HepG2 (cell line): ENCODE results near the gene RNASE8. TPM values are rescaled to one million over a fixed set of nuclear protein-coding genes. Genes with fewer than 3 reads are reported as not detected.

Experiments used
- ARNT ChIP-seq: fragments of 450-650 bp; IDR thresholded peaks from 2 replicates; pipeline ENCODE4 v1.6.1; 2017
- ETV6 ChIP-seq: sonication (generic); formaldehyde crosslinking; conservative IDR thresholded peaks from 2 replicates; pipeline ENCODE4 v1.4.0; 2020; ENCODE audit warnings: missing genetic modification reagents
- EZH2 ChIP-seq: conservative IDR thresholded peaks from 2 replicates; pipeline ENCODE4 v1.6.1; 2012; ENCODE audit warnings: mild to moderate bottlenecking, low read depth, low read length, moderate library complexity
- FOXP1 ChIP-seq, 2 experiments: fragments of 450-650 bp in 1 of 2; IDR thresholded peaks; 2 replicates each; pipeline ENCODE4 v1.6.1; 2017 to 2018; ENCODE audit warnings: antibody characterized with exemption in 1 of 2
- NFATC3 ChIP-seq: sonication (generic); formaldehyde crosslinking; IDR thresholded peaks from 2 replicates; pipeline ENCODE4 v1.5.1; 2020; ENCODE audit warnings: mild to moderate bottlenecking, missing genetic modification reagents
- NFIC ChIP-seq: IDR thresholded peaks from 2 replicates; pipeline ENCODE4 v1.6.1; 2012; ENCODE audit warnings: mild to moderate bottlenecking, low read length, inconsistent platforms
- PAX8 ChIP-seq: sonication (generic); formaldehyde crosslinking; IDR thresholded peaks from 2 replicates; pipeline ENCODE4 v1.8.0; 2022; ENCODE audit warnings: mild to moderate bottlenecking, missing genetic modification reagents, borderline replicate concordance
- PHF21A ChIP-seq: sonication (generic); formaldehyde crosslinking; IDR thresholded peaks from 2 replicates; pipeline ENCODE4 v1.5.0; 2020; ENCODE audit warnings: mild to moderate bottlenecking, missing genetic modification reagents
- POLR2AphosphoS2 ChIP-seq: IDR thresholded peaks from 2 replicates; pipeline ENCODE4 v1.6.1; 2011; ENCODE audit warnings: low read depth, low read length, improper control_type of control experiment
- SMAD1 ChIP-seq: sonication (generic); formaldehyde crosslinking; IDR thresholded peaks from 2 replicates; pipeline ENCODE4 v1.4.0; 2020; ENCODE audit warnings: missing genetic modification reagents, low read depth, mild to moderate bottlenecking, borderline replicate concordance
- SRY ChIP-seq: sonication (generic); formaldehyde crosslinking; IDR thresholded peaks from 2 replicates; pipeline ENCODE4 v1.8.0; 2022; ENCODE audit warnings: mild to moderate bottlenecking, missing genetic modification reagents
- TAF1 ChIP-seq: sonication (generic); formaldehyde crosslinking; IDR thresholded peaks from 2 replicates; pipeline ENCODE4 v1.4.0; 2020; ENCODE audit warnings: missing genetic modification reagents
- ZFP36 ChIP-seq: fragments of 150-350 bp; IDR thresholded peaks from 2 replicates; pipeline ENCODE4 v1.6.1; 2018; ENCODE audit warnings: borderline replicate concordance, low read length, low read depth; ENCODE audit not compliant: partially characterized antibody
- ZNF138 ChIP-seq: sonication (generic); formaldehyde crosslinking; IDR thresholded peaks from 2 replicates; pipeline ENCODE4 v1.5.0; 2020; ENCODE audit warnings: mild to moderate bottlenecking, low read depth, missing genetic modification reagents
- ZNF441 ChIP-seq: sonication (generic); formaldehyde crosslinking; IDR thresholded peaks from 2 replicates; pipeline ENCODE4 v1.7.0; 2021; ENCODE audit warnings: missing genetic modification reagents, borderline replicate concordance
- ZNF460 ChIP-seq: sonication (generic); formaldehyde crosslinking; IDR thresholded peaks from 2 replicates; pipeline ENCODE4 v1.5.1; 2020; ENCODE audit warnings: missing genetic modification reagents, mild to moderate bottlenecking, borderline replicate concordance
- polyA plus RNA-seq, 8 experiments: library from polyadenylated mRNA; depleted of rRNA in 3 of 8; stranded (reverse) in 7 of 8; unstranded in 1 of 8; fragments of >200 nt; fragmentation: Illumina TruSeq in 4 of 8; extraction: Trizol in 4 of 8; gene quantifications; 2 replicates each; pipeline versions ENCODE4 v1.2.1 to v1.2.3, GENCODE V29; 2011 to 2016; ENCODE audit warnings: low read depth in 4 of 8, missing spikeins in 1 of 8, mixed read lengths in 1 of 8; ENCODE audit not compliant: insufficient read depth in 1 of 8
- total RNA-seq, 5 experiments: library from RNA; depleted of rRNA; stranded (reverse); fragments of >200 nt; fragmentation: Illumina TruSeq; extraction: Trizol; gene quantifications; 2 replicates each; pipeline ENCODE4 v1.2.3, GENCODE V29; 2016; ENCODE audit warnings: low read depth in 1 of 5
- TF ChIP-seq, protein P1 (sequence below): sonication (generic); formaldehyde crosslinking; IDR thresholded peaks from one replicate; pipeline ENCODE4 v1.5.1; 2020; ENCODE audit warnings: mild to moderate bottlenecking, missing genetic modification reagents; ENCODE audit errors: not compliant biosample characterization
- TF ChIP-seq, protein P2 (sequence below): sonication (generic); formaldehyde crosslinking; IDR thresholded peaks from 2 replicates; pipeline ENCODE4 v1.5.0; 2020; ENCODE audit warnings: missing genetic modification reagents, mild to moderate bottlenecking, borderline replicate concordance
- TF ChIP-seq, protein P3 (sequence below): sonication (generic); formaldehyde crosslinking; IDR thresholded peaks from 2 replicates; pipeline ENCODE4 v1.8.0; 2022; ENCODE audit warnings: mild to moderate bottlenecking, missing genetic modification reagents; ENCODE audit not compliant: insufficient replicate concordance

The RNASE8 gene
- total and polyA plus RNA-seq, 2 of the 13 experiments (the other 11 are each of a cell fraction or from before 2014, with no cell fraction given) = not detected

DNA sequence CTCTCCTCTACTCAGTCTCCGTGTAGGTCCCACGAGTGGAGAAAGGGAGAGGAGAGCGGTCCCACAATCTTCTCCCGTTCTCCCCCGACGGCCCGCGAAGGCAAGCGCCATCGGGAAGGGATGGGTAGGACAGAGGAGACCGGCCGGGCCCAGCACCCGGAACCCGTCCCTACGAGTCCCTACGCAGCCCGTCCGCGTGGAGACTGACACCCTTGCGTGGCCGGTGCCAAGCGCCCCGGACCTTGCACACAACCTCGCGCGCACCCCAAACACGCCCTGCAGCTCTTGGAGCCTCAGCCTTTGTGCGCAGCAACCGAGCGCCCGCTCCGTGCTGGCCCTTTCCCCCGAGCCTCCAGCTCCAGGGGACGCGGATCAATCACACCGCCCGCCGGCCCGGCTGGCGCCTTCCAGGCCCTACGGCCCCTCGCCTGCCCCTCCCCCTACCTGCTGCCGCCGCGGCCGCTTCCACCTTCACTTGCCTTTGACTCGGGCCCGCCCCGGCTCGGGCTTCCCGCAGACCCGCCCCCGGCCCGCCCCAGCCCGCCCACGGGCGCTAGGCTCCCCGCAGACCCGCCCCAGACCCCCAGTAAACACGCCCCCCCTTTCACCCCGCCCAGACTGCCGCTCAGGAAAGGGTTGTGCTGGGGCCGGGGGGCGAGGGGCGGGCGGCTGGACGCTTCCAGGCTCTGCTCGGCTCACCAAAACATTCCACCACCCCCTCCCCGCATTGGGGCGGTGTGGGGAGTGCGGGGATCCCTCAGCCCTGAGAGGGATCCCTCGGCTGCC is 32.8 kb upstream of the RNASE8 start, which contains the start of gene NDRG2 (continued):
- TF ChIP-seq, protein P1, sequence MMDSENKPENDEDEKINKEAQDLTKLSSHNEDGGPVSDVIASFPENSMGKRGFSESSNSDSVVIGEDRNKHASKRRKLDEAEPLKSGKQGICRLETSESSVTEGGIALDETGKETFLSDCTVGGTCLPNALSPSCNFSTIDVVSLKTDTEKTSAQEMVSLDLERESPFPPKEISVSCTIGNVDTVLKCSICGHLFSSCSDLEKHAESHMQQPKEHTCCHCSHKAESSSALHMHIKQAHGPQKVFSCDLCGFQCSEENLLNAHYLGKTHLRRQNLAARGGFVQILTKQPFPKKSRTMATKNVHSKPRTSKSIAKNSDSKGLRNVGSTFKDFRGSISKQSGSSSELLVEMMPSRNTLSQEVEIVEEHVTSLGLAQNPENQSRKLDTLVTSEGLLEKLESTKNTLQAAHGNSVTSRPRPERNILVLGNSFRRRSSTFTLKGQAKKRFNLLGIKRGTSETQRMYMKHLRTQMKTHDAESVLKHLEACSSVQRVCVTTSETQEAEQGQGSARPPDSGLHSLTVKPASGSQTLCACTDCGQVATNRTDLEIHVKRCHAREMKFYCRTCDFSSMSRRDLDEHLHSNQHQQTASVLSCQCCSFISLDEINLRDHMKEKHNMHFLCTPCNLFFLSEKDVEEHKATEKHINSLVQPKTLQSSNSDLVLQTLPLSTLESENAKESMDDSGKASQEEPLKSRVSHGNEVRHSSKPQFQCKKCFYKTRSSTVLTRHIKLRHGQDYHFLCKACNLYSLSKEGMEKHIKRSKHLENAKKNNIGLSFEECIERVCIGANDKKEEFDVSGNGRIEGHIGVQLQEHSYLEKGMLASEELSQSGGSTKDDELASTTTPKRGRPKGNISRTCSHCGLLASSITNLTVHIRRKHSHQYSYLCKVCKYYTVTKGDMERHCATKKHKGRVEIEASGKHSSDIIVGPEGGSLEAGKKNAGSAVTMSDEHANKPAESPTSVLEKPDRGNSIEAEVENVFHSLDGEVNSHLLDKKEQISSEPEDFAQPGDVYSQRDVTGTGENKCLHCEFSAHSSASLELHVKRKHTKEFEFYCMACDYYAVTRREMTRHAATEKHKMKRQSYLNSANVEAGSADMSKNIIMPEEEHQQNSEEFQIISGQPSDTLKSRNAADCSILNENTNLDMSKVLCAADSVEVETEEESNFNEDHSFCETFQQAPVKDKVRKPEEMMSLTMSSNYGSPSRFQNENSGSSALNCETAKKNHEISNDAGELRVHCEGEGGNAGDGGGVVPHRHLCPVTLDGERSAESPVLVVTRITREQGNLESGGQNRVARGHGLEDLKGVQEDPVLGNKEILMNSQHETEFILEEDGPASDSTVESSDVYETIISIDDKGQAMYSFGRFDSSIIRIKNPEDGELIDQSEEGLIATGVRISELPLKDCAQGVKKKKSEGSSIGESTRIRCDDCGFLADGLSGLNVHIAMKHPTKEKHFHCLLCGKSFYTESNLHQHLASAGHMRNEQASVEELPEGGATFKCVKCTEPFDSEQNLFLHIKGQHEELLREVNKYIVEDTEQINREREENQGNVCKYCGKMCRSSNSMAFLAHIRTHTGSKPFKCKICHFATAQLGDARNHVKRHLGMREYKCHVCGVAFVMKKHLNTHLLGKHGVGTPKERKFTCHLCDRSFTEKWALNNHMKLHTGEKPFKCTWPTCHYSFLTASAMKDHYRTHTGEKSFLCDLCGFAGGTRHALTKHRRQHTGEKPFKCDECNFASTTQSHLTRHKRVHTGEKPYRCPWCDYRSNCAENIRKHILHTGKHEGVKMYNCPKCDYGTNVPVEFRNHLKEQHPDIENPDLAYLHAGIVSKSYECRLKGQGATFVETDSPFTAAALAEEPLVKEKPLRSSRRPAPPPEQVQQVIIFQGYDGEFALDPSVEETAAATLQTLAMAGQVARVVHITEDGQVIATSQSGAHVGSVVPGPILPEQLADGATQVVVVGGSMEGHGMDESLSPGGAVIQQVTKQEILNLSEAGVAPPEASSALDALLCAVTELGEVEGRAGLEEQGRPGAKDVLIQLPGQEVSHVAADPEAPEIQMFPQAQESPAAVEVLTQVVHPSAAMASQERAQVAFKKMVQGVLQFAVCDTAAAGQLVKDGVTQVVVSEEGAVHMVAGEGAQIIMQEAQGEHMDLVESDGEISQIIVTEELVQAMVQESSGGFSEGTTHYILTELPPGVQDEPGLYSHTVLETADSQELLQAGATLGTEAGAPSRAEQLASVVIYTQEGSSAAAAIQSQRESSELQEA (CRISPR knock-in tag) = no peak
- TF ChIP-seq PHF21A (CRISPR knock-in tag) (peak; percentile 65; the same call in 1 of the 2 replicates), ETV6 (CRISPR knock-in tag) (peak; percentile 14; the same call in 1 of the 2 replicates), FOXP1 (IDR thresholded peaks at IDR 0.05) (no peak), FOXP1 (CRISPR knock-in tag; IDR thresholded peaks at IDR 0.05) (no peak; the same call in 1 of the 2 replicates), SMAD1 (CRISPR knock-in tag) (no peak), ARNT (no peak), TAF1 (CRISPR knock-in tag) (peak; percentile 86), ZNF138 (CRISPR knock-in tag) (peak; percentile 61; the same call in 1 of the 2 replicates), ZFP36 (no peak), SRY (CRISPR knock-in tag) (peak; percentile 72; the same call in 1 of the 2 replicates), NFIC (peak; percentile 60; the same call in 1 of the 2 replicates), PAX8 (CRISPR knock-in tag) (no peak), ZNF460 (CRISPR knock-in tag) (no peak), POLR2AphosphoS2 (no peak), ZNF441 (CRISPR knock-in tag) (peak; percentile 88), EZH2 (no peak), NFATC3 (no peak)
- TF ChIP-seq, protein P2, sequence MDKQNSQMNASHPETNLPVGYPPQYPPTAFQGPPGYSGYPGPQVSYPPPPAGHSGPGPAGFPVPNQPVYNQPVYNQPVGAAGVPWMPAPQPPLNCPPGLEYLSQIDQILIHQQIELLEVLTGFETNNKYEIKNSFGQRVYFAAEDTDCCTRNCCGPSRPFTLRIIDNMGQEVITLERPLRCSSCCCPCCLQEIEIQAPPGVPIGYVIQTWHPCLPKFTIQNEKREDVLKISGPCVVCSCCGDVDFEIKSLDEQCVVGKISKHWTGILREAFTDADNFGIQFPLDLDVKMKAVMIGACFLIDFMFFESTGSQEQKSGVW (CRISPR knock-in tag) = no peak
- TF ChIP-seq, protein P3, sequence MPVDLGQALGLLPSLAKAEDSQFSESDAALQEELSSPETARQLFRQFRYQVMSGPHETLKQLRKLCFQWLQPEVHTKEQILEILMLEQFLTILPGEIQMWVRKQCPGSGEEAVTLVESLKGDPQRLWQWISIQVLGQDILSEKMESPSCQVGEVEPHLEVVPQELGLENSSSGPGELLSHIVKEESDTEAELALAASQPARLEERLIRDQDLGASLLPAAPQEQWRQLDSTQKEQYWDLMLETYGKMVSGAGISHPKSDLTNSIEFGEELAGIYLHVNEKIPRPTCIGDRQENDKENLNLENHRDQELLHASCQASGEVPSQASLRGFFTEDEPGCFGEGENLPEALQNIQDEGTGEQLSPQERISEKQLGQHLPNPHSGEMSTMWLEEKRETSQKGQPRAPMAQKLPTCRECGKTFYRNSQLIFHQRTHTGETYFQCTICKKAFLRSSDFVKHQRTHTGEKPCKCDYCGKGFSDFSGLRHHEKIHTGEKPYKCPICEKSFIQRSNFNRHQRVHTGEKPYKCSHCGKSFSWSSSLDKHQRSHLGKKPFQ (CRISPR knock-in tag) = no peak
